Caco-2 (cell line): Measurements from ENCODE around the gene ZNF841. TPM values are rescaled to one million over a fixed set of nuclear protein-coding genes. Genes with fewer than 3 reads are reported as not detected.

Experiments
- BruUV-seq: library from RNA; stranded (reverse); fragments of 400-500 nt; replicated peaks from 2 replicates; lab custom pipeline; 2021; lab: Mats Ljungman, UMichigan
- CTCF ChIA-PET: fragments of 300-600 bp; sonication (Branson Sonifier 250); formaldehyde crosslinking; loops from one replicate; lab custom pipeline; 2022; ENCODE audit warnings: antibody characterized with exemption; lab: Charles Lee
- POLR2A ChIA-PET: fragments of 300-600 bp; sonication (Branson Sonifier 250); formaldehyde crosslinking; loops from one replicate; lab custom pipeline; 2022; ENCODE audit warnings: antibody characterized with exemption; lab: Charles Lee
- DNase-seq, 2 experiments: peaks; one replicate each; pipeline versions ENCODE4 v3.0.0 to v3.0.0-alpha.2; 2020 to 2022
- H3K27me3 ChIP-seq: replicated peaks from 2 replicates; pipeline ENCODE4 v1.6.0; 2011; ENCODE audit warnings: low read length; ENCODE audit not compliant: control insufficient read depth, insufficient read depth
- H3K36me3 ChIP-seq: 2 replicates; pipeline ENCODE4 v1.5.1; 2011; ENCODE audit warnings: low read length; ENCODE audit not compliant: control insufficient read depth, insufficient read depth
- H3K4me1 ChIP-seq: fragments of 250-450 bp; sonication (Bioruptor Pico); 2 replicates; pipeline ENCODE4 v1.5.1; 2020; ENCODE audit warnings: mild to moderate bottlenecking
- H3K4me3 ChIP-seq: 2 replicates; pipeline ENCODE4 v1.5.1; 2011; ENCODE audit warnings: low read depth, mild to moderate bottlenecking, control low read depth, low read length
- H3K9me3 ChIP-seq: fragments of 250-450 bp; sonication (Bioruptor Pico); 2 replicates; pipeline ENCODE4 v1.5.1; 2020; ENCODE audit warnings: mild to moderate bottlenecking, moderate library complexity
- H3K27ac Mint-ChIP-seq: one replicate; pipeline ENCODE4 v1.8.0; 2022; ENCODE audit warnings: mixed read lengths; ENCODE audit not compliant: unreplicated experiment
- H3K27me3 Mint-ChIP-seq: one replicate; pipeline ENCODE4 v1.8.0; 2022; ENCODE audit warnings: mixed read lengths; ENCODE audit not compliant: insufficient read depth, unreplicated experiment
- H3K36me3 Mint-ChIP-seq: one replicate; pipeline ENCODE4 v1.8.0; 2022; ENCODE audit warnings: mild to moderate bottlenecking, mixed read lengths; ENCODE audit not compliant: insufficient read depth, unreplicated experiment
- H3K4me1 Mint-ChIP-seq: one replicate; pipeline ENCODE4 v1.8.0; 2022; ENCODE audit warnings: low read depth, mixed read lengths; ENCODE audit not compliant: unreplicated experiment
- H3K4me3 Mint-ChIP-seq: one replicate; pipeline ENCODE4 v1.8.0; 2022; ENCODE audit warnings: mild to moderate bottlenecking, moderate library complexity, mixed read lengths; ENCODE audit not compliant: unreplicated experiment
- H3K9me3 Mint-ChIP-seq: one replicate; pipeline ENCODE4 v1.8.0; 2022; ENCODE audit warnings: mixed read lengths; ENCODE audit not compliant: unreplicated experiment
- CTCF ChIP-seq, 2 experiments: fragments of 200-600 bp in 1 of 2; IDR thresholded peaks; 1 replicate in 1 of 2; 2 replicates in 1 of 2; pipeline versions ENCODE4 v1.5.1 to v1.8.0; 2011 to 2022; ENCODE audit warnings: antibody characterized with exemption in 1 of 2, control low read depth in 1 of 2, inconsistent platforms in 1 of 2, low read depth in 1 of 2, low read length in 1 of 2, mild to moderate bottlenecking in 1 of 2, moderate library complexity in 1 of 2; ENCODE audit not compliant: insufficient read depth in 1 of 2, severe bottlenecking in 1 of 2, unreplicated experiment in 1 of 2
- intact Hi-C: fragments of 100-400 bp; cut with micrococcal nuclease; formaldehyde crosslinking; loops from one replicate; pipeline ENCODE4 v1.10.0; 2022; ENCODE audit not compliant: unreplicated experiment
- total RNA-seq: library from RNA; stranded (reverse); gene quantifications from 2 replicates; pipeline ENCODE4 v1.2.3, GENCODE V29; 2022

The ZNF841 gene
- total RNA-seq, 1 experiment from 2014 or later: 16.7 TPM

- Histone ChIP-seq H3K27me3 (no peaks in the 10 kb centered on the region), H3K36me3 (no peaks in the 10 kb centered on the region), H3K4me3 (no peak overlapping the region), H3K9me3 (peaks cover 11% of the 10 kb centered on the region), H3K4me1 (no peaks in the 10 kb centered on the region)
- no peaks in the 10 kb centered on the region for H3K27me3 Mint-ChIP-seq
- H3K9me3 Mint-ChIP-seq: peaks cover 20% of the 10 kb centered on the region
- DNase-seq: no peak
- no peak overlapping the region for H3K4me3 Mint-ChIP-seq
- peaks cover 17% of the 10 kb centered on the region for H3K36me3 Mint-ChIP-seq
- intact Hi-C loops: no loop called here
- peaks cover 10% of the 10 kb centered on the region for H3K4me1 Mint-ChIP-seq
- TF ChIP-seq CTCF (IDR thresholded peaks at IDR 0.05; ENCODE audit: insufficient read depth in 1 of 2, low read depth in 1 of 2, low read length in 1 of 2, severe bottlenecking in 1 of 2, unreplicated experiment in 1 of 2): no peak
- CTCF ChIA-PET: interaction anchor here (0.5 kb wide), 1 partner anchor 1427 kb away, joined by 3 read pairs; no protein-coding TSS in a partner anchor
- H3K27ac Mint-ChIP-seq: no peak overlapping the region
- POLR2A ChIA-PET: no interaction called here
- no TSS peak for BruUV-seq
Measured at GRCh38 chr19:52141203-52141602, 45.6 kb upstream of the ZNF841 start.

DNA sequence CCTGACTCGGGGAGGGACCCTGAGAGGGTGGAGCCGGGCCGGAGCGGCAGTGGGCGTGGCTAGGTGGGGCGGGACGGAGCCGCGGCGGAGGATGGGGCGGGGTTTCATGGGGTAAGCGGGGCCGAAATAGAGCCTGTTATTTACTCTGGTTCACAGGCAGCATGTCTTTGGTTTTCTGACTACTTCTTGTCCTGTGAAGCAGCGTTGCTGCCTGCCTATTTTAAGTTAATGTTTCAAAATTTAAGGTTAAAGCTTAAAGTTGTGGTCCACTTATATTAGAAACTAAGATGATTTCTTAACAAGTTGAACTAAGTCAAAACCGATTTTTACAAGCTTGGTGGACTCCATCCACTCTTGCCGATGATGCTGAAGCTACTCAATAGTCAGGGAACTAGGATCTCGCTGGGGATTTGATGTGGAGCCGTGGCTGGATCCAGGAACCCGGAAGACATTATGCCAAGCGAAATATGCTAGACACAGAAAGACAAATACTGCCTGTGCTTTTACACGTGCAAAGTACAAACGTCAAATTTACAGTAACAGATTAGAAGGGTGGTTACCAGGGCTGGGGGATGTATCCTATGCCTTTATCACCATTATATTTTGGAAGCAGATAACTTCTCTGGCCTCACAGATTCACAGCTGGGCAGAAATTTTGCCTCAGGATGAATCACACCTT lies 44.6 kb upstream of the ZNF841 start:
- H3K36me3 ChIP-seq: no peaks in the 10 kb centered on the region
- POLR2A ChIA-PET: no interaction called here
- peaks cover 18% of the 10 kb centered on the region for H3K36me3 Mint-ChIP-seq
- peak overlapping the region; percentile 93 for H3K4me3 Mint-ChIP-seq
- H3K4me3 ChIP-seq: peak overlapping the region; percentile 82
- BruUV-seq: no TSS peak
- no peaks in the 10 kb centered on the region for H3K4me1 ChIP-seq
- CTCF ChIA-PET: no interaction called here
- peaks cover 8% of the 10 kb centered on the region for H3K9me3 ChIP-seq
- peaks cover 10% of the 10 kb centered on the region for H3K4me1 Mint-ChIP-seq
- no peaks in the 10 kb centered on the region for H3K27me3 Mint-ChIP-seq
- H3K27ac Mint-ChIP-seq: peak overlapping the region; percentile 96
- TF ChIP-seq CTCF (IDR thresholded peaks at IDR 0.05; ENCODE audit: insufficient read depth in 1 of 2, low read depth in 1 of 2, low read length in 1 of 2, severe bottlenecking in 1 of 2, unreplicated experiment in 1 of 2): no peak
- intact Hi-C loops: no loop called here
- DNase-seq: no peak
- peaks cover 19% of the 10 kb centered on the region for H3K9me3 Mint-ChIP-seq
- H3K27me3 ChIP-seq: no peaks in the 10 kb centered on the region

DNA sequence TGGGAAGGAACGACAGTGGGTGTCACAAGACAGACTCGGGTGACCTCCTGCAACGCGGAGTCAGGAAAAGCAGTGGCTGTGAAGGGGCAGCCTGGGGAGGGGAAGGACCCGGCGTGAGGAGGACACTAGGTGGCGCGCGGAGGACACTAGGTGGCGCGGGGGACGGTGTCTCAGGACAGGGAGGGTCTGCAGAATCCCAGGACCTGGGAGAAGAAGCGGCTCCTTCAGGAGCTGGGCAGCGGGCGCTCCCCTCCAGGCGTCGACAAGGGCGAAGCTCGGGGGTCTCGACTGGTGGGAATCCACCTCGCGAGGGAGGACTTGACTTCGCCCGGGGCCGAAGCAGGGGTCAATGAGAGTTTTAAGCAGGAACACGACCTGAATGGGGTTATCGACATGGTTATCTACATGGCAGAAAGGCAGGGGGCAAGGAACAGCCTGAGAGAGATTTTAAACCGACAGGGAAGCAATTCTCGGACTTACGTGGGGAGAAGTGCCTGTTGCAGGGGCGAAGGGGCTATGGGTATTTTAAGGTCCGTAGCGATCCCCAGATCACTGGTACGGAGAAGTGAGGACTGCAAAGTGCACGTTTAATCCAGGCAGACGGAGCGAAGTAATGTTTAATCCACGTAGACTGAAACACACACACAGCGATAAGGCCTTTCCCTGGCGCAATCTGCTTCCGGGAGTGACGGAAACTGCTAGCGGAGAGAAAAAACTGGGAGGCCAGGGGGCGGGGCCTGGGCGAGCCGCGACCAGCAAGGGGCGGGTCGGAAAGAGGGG lies 43.9 kb upstream of the ZNF841 start, which contains the start of gene ZNF616:
Gene ZNF616 (minus strand): TSS at position 687 of the 780 bp plus-strand sequence. CDS start 9,426 bp downstream, outside the sequence.
- Mint-ChIP-seq H3K4me1 (peaks cover 10% of the 10 kb centered on the region), H3K4me3 (peak within 1 kb of the TSS; percentile 93), H3K36me3 (peaks cover 23% of the 10 kb centered on the region), H3K27me3 (no peaks in the 10 kb centered on the region), H3K27ac (peak within 1 kb of the TSS; percentile 96), H3K9me3 (peaks cover 12% of the 10 kb centered on the region)
- no peaks in the 10 kb centered on the region for H3K36me3 ChIP-seq
- no peaks in the 10 kb centered on the region for H3K4me1 ChIP-seq
- intact Hi-C loops: loop anchor here (1.0 to 2.0 kb wide), 2 partner anchors 45 to 50 kb away; partner anchors contain the start of gene ZNF841
- BruUV-seq: TSS peak; percentile 80
- peak; percentile 87 for TF ChIP-seq CTCF (IDR thresholded peaks at IDR 0.05; ENCODE audit: insufficient read depth in 1 of 2, low read depth in 1 of 2, low read length in 1 of 2, severe bottlenecking in 1 of 2, unreplicated experiment in 1 of 2)
- H3K4me3 ChIP-seq: peak within 1 kb of the TSS; percentile 82
- peaks cover 6% of the 10 kb centered on the region for H3K9me3 ChIP-seq
- H3K27me3 ChIP-seq: no peaks in the 10 kb centered on the region
- CTCF ChIA-PET: interaction anchor here (0.6 to 1.8 kb wide), 3 partner anchors 50 to 390 kb away, joined by 3 to 16 read pairs (median 3); partner anchors contain the start of gene PPP2R1A
- DNase-seq: peak; percentile 97 to 98
- POLR2A ChIA-PET: interaction anchor here (1.8 kb wide), 1 partner anchor 50 kb away, joined by 7 read pairs; no protein-coding TSS in a partner anchor
